SK-N-SH (cell line): Measurements from ENCODE around the gene SLC22A13.

ENCODE experiments used
- CTCF ChIP-seq: fragments of 200-600 bp; sonication (generic); IDR thresholded peaks from 2 replicates; pipeline ENCODE4 v1.6.1; 2017; ENCODE audit warnings: antibody characterized with exemption, mild to moderate bottlenecking, moderate library complexity
- ELF1 ChIP-seq: IDR thresholded peaks from 2 replicates; pipeline ENCODE4 v1.4.0; 2012
- EP300 ChIP-seq, 2 experiments: IDR thresholded peaks; 2 replicates each; pipeline versions ENCODE4 v1.4.0 to v1.6.1; 2012; ENCODE audit warnings: borderline replicate concordance in 1 of 2, low read depth in 1 of 2, low read length in 1 of 2
- FOXJ3 ChIP-seq: sonication (generic); formaldehyde crosslinking; IDR thresholded peaks from 2 replicates; pipeline ENCODE4 v1.5.1; 2020; ENCODE audit warnings: mild to moderate bottlenecking, missing genetic modification reagents
- JUND ChIP-seq: IDR thresholded peaks from 2 replicates; pipeline ENCODE4 v1.4.0; 2012
- MAX ChIP-seq: IDR thresholded peaks from 2 replicates; pipeline ENCODE4 v1.4.0; 2012; ENCODE audit warnings: low read depth
- NFIC ChIP-seq: IDR thresholded peaks from 2 replicates; pipeline ENCODE4 v1.4.0; 2012; ENCODE audit warnings: borderline replicate concordance
- PBX3 ChIP-seq: IDR thresholded peaks from 2 replicates; pipeline ENCODE4; 2012
- POLR2AphosphoS5 ChIP-seq: IDR thresholded peaks from 2 replicates; pipeline ENCODE4 v1.6.1; 2012; ENCODE audit warnings: low read depth, low read length
- RCOR1 ChIP-seq: fragments of 150-350 bp; IDR thresholded peaks from 2 replicates; pipeline ENCODE4 v1.6.1; 2017; ENCODE audit warnings: antibody characterized with exemption, low read length
- REST ChIP-seq: IDR thresholded peaks from 2 replicates; pipeline ENCODE4 v1.6.1; 2012; ENCODE audit warnings: mild to moderate bottlenecking, low read depth, low read length, moderate library complexity
- RFX5 ChIP-seq: IDR thresholded peaks from 2 replicates; pipeline ENCODE4 v1.6.1; 2012; ENCODE audit warnings: mild to moderate bottlenecking, improper control_type of control experiment, low read length
- TAF1 ChIP-seq: IDR thresholded peaks from 2 replicates; pipeline ENCODE4 v1.6.1; 2012; ENCODE audit warnings: low read depth, mild to moderate bottlenecking, low read length, moderate library complexity, borderline replicate concordance
- TCF12 ChIP-seq: IDR thresholded peaks from 2 replicates; pipeline ENCODE4 v1.4.0; 2012

- TF ChIP-seq TCF12 = no peak
- TF ChIP-seq POLR2AphosphoS5 = no peak
- TF ChIP-seq PBX3 = no peak
- TF ChIP-seq REST = no peak
- TF ChIP-seq JUND = no peak
- no peak for TF ChIP-seq TAF1
- TF ChIP-seq CTCF = no peak
- TF ChIP-seq FOXJ3 = no peak
- no peak for TF ChIP-seq RFX5
- TF ChIP-seq ELF1 = no peak
- no peak for TF ChIP-seq RCOR1
- TF ChIP-seq EP300 (IDR thresholded peaks at IDR 0.05; ENCODE audit: borderline replicate concordance in 1 of 2, low read depth in 1 of 2, low read length in 1 of 2) = no peak
- TF ChIP-seq NFIC = no peak
- TF ChIP-seq MAX = no peak
Observed at GRCh38 chr3:38313695-38314094, 48.1 kb downstream of the SLC22A13 start.
